Measurements from ENCODE around the gene PAX5.

The PAX5 gene

GRCh38 chr9:36788534-36788933 is 245.5 kb downstream of the PAX5 start:
- no peaks in the 10 kb centered on the region; the same call in 1 of the 2 replicates for H3K27me3 ChIP-seq (ENCODE audit: insufficient read depth, low read depth)
- no peaks in the 10 kb centered on the region for H3K79me2 ChIP-seq (ENCODE audit: insufficient read depth, low read depth)
- no peak overlapping the region for H3K27ac ChIP-seq
- H3K4me3 ChIP-seq (IDR thresholded peaks at IDR 0.05; ENCODE audit: insufficient read depth, low read depth, low read length) = no peak overlapping the region
- H4K20me1 ChIP-seq (ENCODE audit: insufficient read depth) = no peaks in the 10 kb centered on the region
- no peak for TF ChIP-seq CTCF (conservative IDR thresholded peaks at IDR 0.05; ENCODE audit: low read depth, low read length)
- no peaks in the 10 kb centered on the region for H3K36me3 ChIP-seq (ENCODE audit: insufficient read depth)
- H3K4me1 ChIP-seq (ENCODE audit: low read depth, poor library complexity, severe bottlenecking) = no peaks in the 10 kb centered on the region
- H3K9ac ChIP-seq = no peak overlapping the region
- no peak overlapping the region for H3K4me2 ChIP-seq
- H2AFZ ChIP-seq (ENCODE audit: low read depth) = no peak overlapping the region

- H3K4me3 ChIP-seq (IDR thresholded peaks at IDR 0.05; ENCODE audit: insufficient read depth, low read depth, low read length) = no peak overlapping the region
- no peaks in the 10 kb centered on the region for H3K4me1 ChIP-seq (ENCODE audit: low read depth, poor library complexity, severe bottlenecking)
- no peak overlapping the region for H3K4me2 ChIP-seq
- no peak overlapping the region for H3K9ac ChIP-seq
- no peaks in the 10 kb centered on the region for H3K36me3 ChIP-seq (ENCODE audit: insufficient read depth)
- no peaks in the 10 kb centered on the region for H3K79me2 ChIP-seq (ENCODE audit: insufficient read depth, low read depth)
- no peak; the same call in 1 of the 2 replicates for TF ChIP-seq CTCF (conservative IDR thresholded peaks at IDR 0.05; ENCODE audit: low read depth, low read length)
- H4K20me1 ChIP-seq (ENCODE audit: insufficient read depth) = no peaks in the 10 kb centered on the region
- no peak overlapping the region for H3K27ac ChIP-seq
- H2AFZ ChIP-seq (ENCODE audit: low read depth) = no peak overlapping the region
- H3K27me3 ChIP-seq (ENCODE audit: insufficient read depth, low read depth) = no peaks in the 10 kb centered on the region; the same call in 1 of the 2 replicates
Observed at GRCh38 chr9:36787709-36788108, 246.4 kb downstream of the PAX5 start.

All from KMS-11 (cell line).